ENCODE results near the gene SMAD2. TPM values are rescaled to one million over a fixed set of nuclear protein-coding genes. Genes with fewer than 3 reads are reported as not detected.

Gene SMAD2
- total RNA-seq, 1 experiment from 2014 or later = 97.0 TPM

DNA sequence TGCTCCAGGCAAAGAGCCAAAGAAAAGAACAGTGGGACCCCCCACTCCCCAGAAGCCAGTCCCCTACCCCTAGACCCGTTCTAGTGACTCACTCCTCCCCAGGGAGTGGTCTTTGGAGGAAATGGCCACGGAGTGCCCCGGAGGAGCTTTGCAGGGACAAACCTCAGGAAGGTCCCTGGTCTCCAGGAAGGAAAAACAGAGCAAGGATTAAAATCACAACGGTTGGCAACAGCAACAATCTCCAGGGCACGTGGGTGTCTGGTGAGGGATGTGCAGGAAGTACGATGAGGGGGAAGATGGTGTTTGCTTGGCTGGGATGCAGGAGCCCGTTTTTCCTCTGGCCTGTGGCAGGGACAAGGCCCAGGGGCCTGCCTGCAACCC, 135.0 kb downstream of the SMAD2 start:
- intact Hi-C loops (cut with micrococcal nuclease; ENCODE audit: unreplicated experiment) = no loop called here
- no peak overlapping the region for H3K27ac ChIP-seq
- H3K36me3 ChIP-seq (ENCODE audit: low read depth) = no peaks in the 10 kb centered on the region
- ChIA-PET CTCF (no interaction called here), POLR2A (ENCODE audit: unreplicated experiment) (no interaction called here)
- H3F3A ChIP-seq (ENCODE audit: insufficient read depth, low read depth) = no peaks in the 10 kb centered on the region
- no peaks in the 10 kb centered on the region for H3K9me2 ChIP-seq (ENCODE audit: insufficient read depth)
- H3K27me3 ChIP-seq (ENCODE audit: insufficient read depth, low read depth) = peaks cover 9% of the 10 kb centered on the region; the same call in 1 of the 2 replicates
- TF ChIP-seq, protein P1, sequence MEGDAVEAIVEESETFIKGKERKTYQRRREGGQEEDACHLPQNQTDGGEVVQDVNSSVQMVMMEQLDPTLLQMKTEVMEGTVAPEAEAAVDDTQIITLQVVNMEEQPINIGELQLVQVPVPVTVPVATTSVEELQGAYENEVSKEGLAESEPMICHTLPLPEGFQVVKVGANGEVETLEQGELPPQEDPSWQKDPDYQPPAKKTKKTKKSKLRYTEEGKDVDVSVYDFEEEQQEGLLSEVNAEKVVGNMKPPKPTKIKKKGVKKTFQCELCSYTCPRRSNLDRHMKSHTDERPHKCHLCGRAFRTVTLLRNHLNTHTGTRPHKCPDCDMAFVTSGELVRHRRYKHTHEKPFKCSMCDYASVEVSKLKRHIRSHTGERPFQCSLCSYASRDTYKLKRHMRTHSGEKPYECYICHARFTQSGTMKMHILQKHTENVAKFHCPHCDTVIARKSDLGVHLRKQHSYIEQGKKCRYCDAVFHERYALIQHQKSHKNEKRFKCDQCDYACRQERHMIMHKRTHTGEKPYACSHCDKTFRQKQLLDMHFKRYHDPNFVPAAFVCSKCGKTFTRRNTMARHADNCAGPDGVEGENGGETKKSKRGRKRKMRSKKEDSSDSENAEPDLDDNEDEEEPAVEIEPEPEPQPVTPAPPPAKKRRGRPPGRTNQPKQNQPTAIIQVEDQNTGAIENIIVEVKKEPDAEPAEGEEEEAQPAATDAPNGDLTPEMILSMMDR (conservative IDR thresholded peaks at IDR 0.05) = no peak
- no peak for TF ChIP-seq EZH2 (IDR thresholded peaks at IDR 0.05; ENCODE audit: low read depth)
- H3K4me1 ChIP-seq (replicated peaks; ENCODE audit: insufficient read depth) = no peaks in the 10 kb centered on the region
- H3K79me2 ChIP-seq (ENCODE audit: low read depth) = no peaks in the 10 kb centered on the region
- H3K9me3 ChIP-seq (ENCODE audit: insufficient read depth, low read depth) = no peaks in the 10 kb centered on the region
- no TSS peak for BruUV-seq (replicated peaks)
- no peak overlapping the region for H3K4me2 ChIP-seq
- H4K20me1 ChIP-seq (ENCODE audit: insufficient read depth) = no peaks in the 10 kb centered on the region
- DNase-seq = no peak
- H3K4me3 ChIP-seq = no peak overlapping the region
- H2AFZ ChIP-seq = no peak overlapping the region

DNA sequence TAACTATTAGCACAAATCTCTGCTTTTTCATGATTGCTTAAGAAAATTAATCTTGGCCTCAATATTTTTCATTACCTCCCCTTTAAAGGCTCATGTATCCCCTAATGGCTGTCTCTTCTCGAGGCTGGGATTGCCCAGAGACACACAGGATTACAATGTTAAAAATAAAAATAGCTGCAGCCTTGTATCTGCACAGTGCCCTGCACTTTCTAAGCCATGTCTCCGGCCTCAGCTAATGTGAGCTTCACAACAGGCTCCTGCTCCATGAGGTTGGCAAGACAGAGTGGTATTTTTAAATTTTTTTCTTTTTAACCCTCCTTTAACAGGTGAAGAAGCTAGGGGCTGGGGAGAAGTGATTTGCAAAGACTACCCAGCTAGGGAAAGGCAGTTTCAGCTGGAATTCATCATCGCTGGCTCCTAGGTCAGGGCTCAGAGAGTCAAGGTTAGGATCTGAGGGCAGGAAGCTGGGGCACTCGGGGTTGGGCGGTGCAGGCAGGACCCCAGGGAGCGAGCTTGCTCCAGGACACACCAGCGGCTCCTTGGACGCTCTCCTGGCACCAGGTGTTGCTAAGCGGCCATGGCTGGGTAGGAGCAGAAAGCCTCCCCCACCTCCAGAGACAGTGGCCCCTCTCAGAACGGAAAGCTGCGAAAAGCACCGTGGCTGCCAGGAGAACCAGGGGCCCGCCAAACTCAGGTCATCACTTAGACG, 135.6 kb downstream of the SMAD2 start:
- H3K36me3 ChIP-seq (ENCODE audit: low read depth) = no peaks in the 10 kb centered on the region
- intact Hi-C loops (cut with micrococcal nuclease; ENCODE audit: unreplicated experiment) = no loop called here
- H3K27me3 ChIP-seq (ENCODE audit: insufficient read depth, low read depth) = peaks cover 9% of the 10 kb centered on the region; the same call in 1 of the 2 replicates
- H3K4me1 ChIP-seq (replicated peaks; ENCODE audit: insufficient read depth) = no peaks in the 10 kb centered on the region
- no peak overlapping the region for H3K4me3 ChIP-seq
- no peak overlapping the region for H3K27ac ChIP-seq
- ChIA-PET POLR2A (ENCODE audit: unreplicated experiment) (no interaction called here), CTCF (no interaction called here)
- no peaks in the 10 kb centered on the region for H3K9me2 ChIP-seq (ENCODE audit: insufficient read depth)
- TF ChIP-seq, protein P1 (conservative IDR thresholded peaks at IDR 0.05) = no peak
- TF ChIP-seq EZH2 (IDR thresholded peaks at IDR 0.05; ENCODE audit: low read depth) = no peak
- H3K79me2 ChIP-seq (ENCODE audit: low read depth) = no peaks in the 10 kb centered on the region
- H4K20me1 ChIP-seq (ENCODE audit: insufficient read depth) = no peaks in the 10 kb centered on the region
- H2AFZ ChIP-seq = no peak overlapping the region
- no peak overlapping the region for H3K4me2 ChIP-seq
- DNase-seq = no peak
- H3F3A ChIP-seq (ENCODE audit: insufficient read depth, low read depth) = no peaks in the 10 kb centered on the region
- H3K9me3 ChIP-seq (ENCODE audit: insufficient read depth, low read depth) = no peaks in the 10 kb centered on the region
- BruUV-seq (replicated peaks) = no TSS peak

DNA sequence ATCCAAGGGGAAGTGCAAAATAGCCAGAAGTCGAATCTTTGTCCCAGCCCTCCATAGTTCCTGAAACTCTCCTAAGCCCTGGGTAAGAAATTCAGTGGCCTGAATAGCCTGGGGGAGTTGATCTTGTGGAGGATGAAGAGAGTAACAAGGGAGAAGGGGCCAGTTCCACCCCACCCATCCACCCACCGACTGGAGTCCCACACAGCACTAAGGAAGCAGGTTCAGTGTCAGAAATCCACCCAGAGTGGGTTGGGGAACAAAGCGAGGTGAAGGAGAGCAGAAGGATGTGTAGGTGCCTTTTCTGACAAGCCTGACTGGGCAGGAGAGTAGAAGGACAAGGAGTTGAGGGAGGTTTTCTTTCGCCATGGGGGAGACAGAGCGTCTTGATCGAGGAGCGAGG, 136.8 kb downstream of the SMAD2 start:
- ChIA-PET CTCF (no interaction called here), POLR2A (ENCODE audit: unreplicated experiment) (interaction anchor here (0.7 kb wide), 1 partner anchor 113 kb away, joined by 7 read pairs; no protein-coding TSS in a partner anchor)
- Histone ChIP-seq H3F3A (ENCODE audit: insufficient read depth, low read depth) (no peaks in the 10 kb centered on the region), H3K9me3 (ENCODE audit: insufficient read depth, low read depth) (no peaks in the 10 kb centered on the region), H3K4me2 (no peak overlapping the region), H3K4me1 (replicated peaks; ENCODE audit: insufficient read depth) (no peaks in the 10 kb centered on the region), H2AFZ (no peak overlapping the region), H4K20me1 (ENCODE audit: insufficient read depth) (no peaks in the 10 kb centered on the region), H3K9me2 (ENCODE audit: insufficient read depth) (no peaks in the 10 kb centered on the region), H3K36me3 (ENCODE audit: low read depth) (no peaks in the 10 kb centered on the region), H3K27me3 (ENCODE audit: insufficient read depth, low read depth) (peaks cover 9% of the 10 kb centered on the region; the same call in 1 of the 2 replicates), H3K4me3 (no peak overlapping the region), H3K27ac (no peak overlapping the region), H3K79me2 (ENCODE audit: low read depth) (no peaks in the 10 kb centered on the region)
- no peak for DNase-seq
- no TSS peak for BruUV-seq (replicated peaks)
- TF ChIP-seq, protein P1 (conservative IDR thresholded peaks at IDR 0.05) = no peak
- TF ChIP-seq EZH2 (IDR thresholded peaks at IDR 0.05; ENCODE audit: low read depth) = no peak
- intact Hi-C loops (cut with micrococcal nuclease; ENCODE audit: unreplicated experiment) = no loop called here
